Measurements from ENCODE around the gene FNDC7. TPM values are rescaled to one million over a fixed set of nuclear protein-coding genes. Genes with fewer than 3 reads are reported as not detected.

The FNDC7 gene
- total and polyA plus RNA-seq, 10 of the 15 experiments (the other 5 are each of a cell fraction or from before 2014, with no cell fraction given): not detected

GRCh38 chr1:108671143-108671542 lies 41.6 kb upstream of the FNDC7 start:
- ChIA-PET RAD21 (ENCODE audit: unreplicated experiment) (no interaction called here), SMC1A (ENCODE audit: uncharacterized antibody, unreplicated experiment) (no interaction called here), CTCF (no interaction called here), POLR2A (no interaction called here)
- Histone ChIP-seq H3K36me3 (ENCODE audit: control insufficient read depth in 2 of 2, insufficient read depth in 2 of 2, low read length in 1 of 2) (no peaks in the 10 kb centered on the region), H2AFZ (ENCODE audit: control insufficient read depth, low read depth, low read length) (no peak overlapping the region), H3K4me2 (ENCODE audit: control insufficient read depth, insufficient read depth) (no peak overlapping the region), H4K20me1 (ENCODE audit: control insufficient read depth, insufficient read depth) (no peaks in the 10 kb centered on the region), H3K9ac (ENCODE audit: control insufficient read depth, insufficient read depth, low read length) (no peak overlapping the region), H3K9me3 (replicated peaks; ENCODE audit: control insufficient read depth, insufficient read depth, low read length) (no peaks in the 10 kb centered on the region), H3K79me2 (ENCODE audit: control insufficient read depth, insufficient read depth, low read length) (no peaks in the 10 kb centered on the region), H3K4me1 (ENCODE audit: control insufficient read depth, insufficient read depth, low read length) (no peaks in the 10 kb centered on the region), H3K27ac (ENCODE audit: control insufficient read depth, insufficient read depth) (no peak overlapping the region), H3K4me3 (no peak overlapping the region), H3K27me3 (replicated peaks in 1 of 2; ENCODE audit: control insufficient read depth in 2 of 2, insufficient read depth in 2 of 2, low read length in 1 of 2) (no peaks in the 10 kb centered on the region)
- ATAC-seq (0 out of 3 replicates have a peak, but pooled peaks have one; percentile 27), DNase-seq (ENCODE audit: low read depth, low spot score) (no peak), FAIRE-seq (no peak)
- no TSS peak for BruUV-seq (replicated peaks)
- no peak for TF ChIP-seq ESRRA (IDR thresholded peaks at IDR 0.05; ENCODE audit: low read length)
- no peak for TF ChIP-seq MEF2B (IDR thresholded peaks at IDR 0.05; ENCODE audit: partially characterized antibody, poor library complexity, severe bottlenecking)
- no peak for TF ChIP-seq HDGF (IDR thresholded peaks at IDR 0.05)
- TF ChIP-seq, protein P1, sequence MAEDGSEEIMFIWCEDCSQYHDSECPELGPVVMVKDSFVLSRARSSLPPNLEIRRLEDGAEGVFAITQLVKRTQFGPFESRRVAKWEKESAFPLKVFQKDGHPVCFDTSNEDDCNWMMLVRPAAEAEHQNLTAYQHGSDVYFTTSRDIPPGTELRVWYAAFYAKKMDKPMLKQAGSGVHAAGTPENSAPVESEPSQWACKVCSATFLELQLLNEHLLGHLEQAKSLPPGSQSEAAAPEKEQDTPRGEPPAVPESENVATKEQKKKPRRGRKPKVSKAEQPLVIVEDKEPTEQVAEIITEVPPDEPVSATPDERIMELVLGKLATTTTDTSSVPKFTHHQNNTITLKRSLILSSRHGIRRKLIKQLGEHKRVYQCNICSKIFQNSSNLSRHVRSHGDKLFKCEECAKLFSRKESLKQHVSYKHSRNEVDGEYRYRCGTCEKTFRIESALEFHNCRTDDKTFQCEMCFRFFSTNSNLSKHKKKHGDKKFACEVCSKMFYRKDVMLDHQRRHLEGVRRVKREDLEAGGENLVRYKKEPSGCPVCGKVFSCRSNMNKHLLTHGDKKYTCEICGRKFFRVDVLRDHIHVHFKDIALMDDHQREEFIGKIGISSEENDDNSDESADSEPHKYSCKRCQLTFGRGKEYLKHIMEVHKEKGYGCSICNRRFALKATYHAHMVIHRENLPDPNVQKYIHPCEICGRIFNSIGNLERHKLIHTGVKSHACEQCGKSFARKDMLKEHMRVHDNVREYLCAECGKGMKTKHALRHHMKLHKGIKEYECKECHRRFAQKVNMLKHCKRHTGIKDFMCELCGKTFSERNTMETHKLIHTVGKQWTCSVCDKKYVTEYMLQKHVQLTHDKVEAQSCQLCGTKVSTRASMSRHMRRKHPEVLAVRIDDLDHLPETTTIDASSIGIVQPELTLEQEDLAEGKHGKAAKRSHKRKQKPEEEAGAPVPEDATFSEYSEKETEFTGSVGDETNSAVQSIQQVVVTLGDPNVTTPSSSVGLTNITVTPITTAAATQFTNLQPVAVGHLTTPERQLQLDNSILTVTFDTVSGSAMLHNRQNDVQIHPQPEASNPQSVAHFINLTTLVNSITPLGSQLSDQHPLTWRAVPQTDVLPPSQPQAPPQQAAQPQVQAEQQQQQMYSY (CRISPR knock-in tag; IDR thresholded peaks at IDR 0.05): no peak
- TF ChIP-seq SREBF1 (IDR thresholded peaks at IDR 0.05; ENCODE audit: low read length): no peak
- TF ChIP-seq RFX5 (IDR thresholded peaks at IDR 0.05; ENCODE audit: low read depth, low read length): no peak
- no peak for TF ChIP-seq ZZZ3 (IDR thresholded peaks at IDR 0.05; ENCODE audit: control insufficient read depth, insufficient read length, low read depth)
- WGBS (ENCODE audit: insufficient coverage, insufficient replicate concordance, low lambda C conversion rate, missing lambda C conversion rate): 27% methylated on average over 2 of the region's 2 CpGs
- intact Hi-C loops (cut with micrococcal nuclease; ENCODE audit: unreplicated experiment) (loop anchor here (10.0 kb wide), 1 partner anchor 56 kb away; no protein-coding TSS in a partner anchor), in situ Hi-C loops (cut with MboI) (no loop called here)
